H1 (cell line): Measurements from ENCODE around the gene YARS2.

Experiments
- BRCA1 ChIP-seq: IDR thresholded peaks from 2 replicates; pipeline ENCODE4 v1.6.1; 2012; ENCODE audit warnings: low read depth, low read length, improper control_type of control experiment
- KDM4A ChIP-seq: IDR thresholded peaks from one replicate; pipeline ENCODE4 v1.7.1; 2012; ENCODE audit warnings: low read depth, mild to moderate bottlenecking, moderate library complexity, low read length, inconsistent platforms; ENCODE audit not compliant: severe bottlenecking

- TF ChIP-seq BRCA1 (no peak), KDM4A (no peak)
Measured at GRCh38 chr12:32776258-32776657, 20.6 kb upstream of the YARS2 start.
